ENCODE data around the gene PDE4D. TPM values are rescaled to one million over a fixed set of nuclear protein-coding genes. Genes with fewer than 3 reads are reported as not detected.
A peak's percentile ranks its signal among the peaks of the same experiment; 100 is the strongest.

PDE4D gene
- polyA plus RNA-seq, 4 donors = 20.9 to 26.9 (median 24.2) TPM

DNA sequence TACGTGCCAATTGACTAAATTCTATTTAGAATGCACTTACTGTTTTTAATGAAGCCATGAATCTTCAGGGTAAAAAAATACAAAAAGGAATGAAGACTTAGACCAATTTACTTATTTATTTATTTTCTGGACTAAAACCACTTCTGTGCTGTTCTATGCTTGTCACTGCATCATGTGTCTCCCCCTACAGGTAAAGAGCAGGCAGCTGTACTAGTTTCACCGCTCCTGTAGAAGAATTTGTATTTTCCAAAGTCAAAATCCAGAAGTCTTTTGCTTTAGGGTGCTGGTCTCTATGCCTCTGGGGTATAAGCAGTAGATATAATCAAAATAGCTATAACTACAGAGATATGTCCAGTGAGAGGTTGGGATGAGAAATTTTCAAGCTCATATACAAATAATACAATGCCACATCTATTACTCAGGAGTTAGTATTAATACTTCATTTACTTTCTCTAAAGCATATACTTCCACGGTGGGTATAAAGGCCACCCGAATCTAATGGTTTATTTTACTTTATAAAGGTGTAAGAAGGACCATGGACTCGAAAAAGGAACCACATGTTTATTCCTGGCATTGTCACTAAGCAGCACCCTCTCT, 719.2 kb downstream of the PDE4D start:
- peak in 3 of 4 donors; percentile 36 to 58 (median 44) for DNase-seq (ENCODE audit: low read depth in 4 of 4, low spot score in 3 of 4)

DNA sequence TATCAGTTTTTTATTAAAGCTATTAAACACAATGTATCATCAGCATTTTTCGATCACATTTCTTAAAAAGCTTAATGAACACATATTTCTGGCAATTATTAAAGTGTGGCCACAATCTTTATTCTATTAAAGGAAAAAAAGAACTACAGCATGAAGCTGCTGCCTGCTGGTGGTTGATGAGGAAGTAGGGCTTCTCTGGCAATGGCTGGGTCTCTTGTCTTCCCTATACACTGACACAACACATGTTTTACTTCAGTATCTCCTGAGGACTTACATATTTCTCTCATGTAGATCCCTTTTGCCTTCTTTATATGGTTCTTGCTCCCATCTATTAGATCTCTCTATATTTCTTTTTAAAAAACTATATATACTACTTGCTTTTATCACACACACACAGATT, 719.9 kb downstream of the PDE4D start:
- no peak for DNase-seq (ENCODE audit: low read depth in 4 of 4, low spot score in 3 of 4)

DNA sequence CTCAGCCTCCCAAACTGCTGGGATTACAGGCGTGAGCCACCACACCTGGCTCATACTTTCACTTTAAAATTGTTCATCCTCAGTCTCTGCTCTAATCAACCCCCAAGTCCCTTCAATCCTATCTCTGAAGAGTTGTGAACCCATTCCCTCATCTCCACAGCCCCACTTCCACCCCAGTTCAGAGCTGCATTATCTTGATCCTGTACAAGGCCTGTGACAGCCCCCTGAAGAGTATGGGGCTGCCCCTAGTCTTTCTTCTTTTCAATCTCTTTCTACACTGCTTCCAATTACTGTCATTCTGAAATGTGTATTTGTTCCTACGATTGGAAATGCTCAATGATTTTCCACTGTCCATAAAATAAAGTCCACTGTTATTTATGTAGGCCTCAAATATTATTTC, 722.4 kb downstream of the PDE4D start:
- DNase-seq (ENCODE audit: low read depth in 4 of 4, low spot score in 3 of 4) = no peak

DNA sequence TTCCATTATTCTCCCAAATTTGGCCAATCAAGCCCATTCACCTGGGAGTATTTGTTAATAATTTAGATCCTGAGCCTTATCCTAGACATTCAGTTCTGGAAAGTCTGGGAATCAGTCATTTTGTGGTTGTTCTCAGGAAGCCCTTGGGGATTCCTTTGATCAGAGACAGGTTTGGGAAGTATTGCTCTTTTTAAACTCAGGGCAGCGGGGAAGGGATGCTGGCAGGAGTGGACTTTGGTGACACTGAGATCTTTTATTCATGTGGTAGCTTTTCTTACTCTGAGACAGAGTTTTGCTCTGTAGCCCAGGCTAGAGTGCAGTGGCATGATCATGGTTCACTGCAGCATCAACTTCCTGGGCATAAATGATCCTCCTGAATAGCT, 723.8 kb downstream of the PDE4D start:
- DNase-seq (ENCODE audit: low read depth in 4 of 4, low spot score in 3 of 4) = no peak

DNA sequence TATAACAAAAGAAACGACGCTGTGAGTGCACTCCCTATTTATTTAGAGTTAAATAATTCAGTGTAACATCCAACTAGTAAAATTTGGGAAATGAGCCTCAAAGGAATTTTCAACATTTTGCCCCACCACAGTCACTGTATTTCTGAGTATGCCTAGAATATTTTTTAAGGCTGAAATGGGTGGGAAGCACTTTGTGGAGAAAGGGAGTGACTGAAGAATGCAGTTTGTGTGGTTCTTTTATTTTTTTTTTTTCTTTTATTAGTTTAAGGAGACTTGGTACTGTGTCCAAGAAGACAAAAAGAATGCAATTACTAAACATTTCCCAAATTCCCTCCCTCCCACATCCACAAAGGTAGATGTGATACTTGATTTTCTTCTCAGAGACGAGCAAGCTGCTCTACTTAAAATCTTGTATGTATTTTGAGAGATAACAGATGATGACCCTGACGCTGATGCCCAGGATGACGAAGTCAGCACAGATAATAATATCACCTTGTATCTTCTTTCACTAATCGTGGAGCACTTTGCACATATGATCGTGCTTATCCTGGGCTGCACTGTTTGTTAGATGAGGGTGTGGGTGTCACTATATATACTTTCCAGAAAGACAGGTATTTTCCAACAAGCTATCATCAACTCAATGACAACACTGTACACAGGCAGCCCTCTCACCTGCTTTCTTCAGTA, 724.3 kb downstream of the PDE4D start:
- no peak for DNase-seq (ENCODE audit: low read depth in 4 of 4, low spot score in 3 of 4)

DNA sequence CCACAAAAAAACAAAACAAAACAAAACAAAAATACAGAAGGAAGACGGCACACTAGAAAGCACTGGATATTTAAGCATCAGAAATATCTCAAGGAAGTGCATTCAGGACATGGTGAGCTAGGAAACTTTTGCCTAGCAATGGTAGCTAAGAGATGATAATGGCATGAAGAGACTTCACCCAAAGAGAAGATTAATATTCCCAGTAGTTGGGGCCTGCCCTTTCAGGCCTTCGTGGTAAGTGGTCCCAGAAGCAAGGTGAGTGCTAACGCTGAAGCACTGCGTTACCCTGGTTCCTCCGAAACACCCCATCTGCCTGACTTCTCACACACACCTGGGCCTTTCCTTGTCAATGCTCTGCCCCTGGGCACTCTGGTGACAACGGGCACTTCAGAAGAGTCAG, 725.5 kb downstream of the PDE4D start:
- DNase-seq (ENCODE audit: low read depth in 4 of 4, low spot score in 3 of 4) = no peak

DNA sequence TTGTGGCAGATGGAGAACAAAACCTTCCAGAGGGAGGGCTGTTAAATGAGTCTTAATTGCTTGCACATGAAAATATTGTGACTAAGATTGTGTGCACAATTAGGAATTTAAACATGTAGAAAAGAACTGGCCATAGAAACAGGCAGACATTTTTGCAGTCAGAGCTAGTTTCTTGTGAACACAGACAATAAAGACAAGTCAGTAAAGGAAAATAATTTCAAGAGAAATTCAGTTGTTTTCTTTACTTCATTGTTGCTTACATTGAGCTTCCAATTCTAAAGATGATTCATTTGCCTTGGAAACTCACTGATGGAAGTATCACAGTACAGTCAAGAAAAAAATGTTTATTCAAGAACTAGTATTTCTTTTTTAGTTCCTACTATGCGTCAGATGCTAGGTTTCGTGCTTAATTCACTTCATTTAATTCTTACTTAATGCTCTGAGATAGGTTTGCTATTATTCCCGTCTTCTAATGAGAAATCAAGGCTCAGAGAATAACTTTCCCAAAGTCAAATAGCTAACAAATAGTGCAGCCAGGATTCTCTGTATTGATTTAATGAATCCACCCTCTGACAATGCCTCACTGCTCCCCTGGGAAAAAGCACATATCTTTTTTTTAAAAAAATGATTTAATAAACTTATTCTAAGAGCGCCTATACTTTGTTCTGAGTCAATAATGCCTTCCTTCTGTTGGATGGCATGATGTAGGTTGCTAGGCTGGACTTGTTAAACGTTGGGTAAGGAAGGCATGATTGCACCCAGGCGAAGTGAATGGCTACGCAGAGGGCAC, 729.3 kb downstream of the PDE4D start:
- no peak for DNase-seq (ENCODE audit: low read depth in 4 of 4, low spot score in 3 of 4)

DNA sequence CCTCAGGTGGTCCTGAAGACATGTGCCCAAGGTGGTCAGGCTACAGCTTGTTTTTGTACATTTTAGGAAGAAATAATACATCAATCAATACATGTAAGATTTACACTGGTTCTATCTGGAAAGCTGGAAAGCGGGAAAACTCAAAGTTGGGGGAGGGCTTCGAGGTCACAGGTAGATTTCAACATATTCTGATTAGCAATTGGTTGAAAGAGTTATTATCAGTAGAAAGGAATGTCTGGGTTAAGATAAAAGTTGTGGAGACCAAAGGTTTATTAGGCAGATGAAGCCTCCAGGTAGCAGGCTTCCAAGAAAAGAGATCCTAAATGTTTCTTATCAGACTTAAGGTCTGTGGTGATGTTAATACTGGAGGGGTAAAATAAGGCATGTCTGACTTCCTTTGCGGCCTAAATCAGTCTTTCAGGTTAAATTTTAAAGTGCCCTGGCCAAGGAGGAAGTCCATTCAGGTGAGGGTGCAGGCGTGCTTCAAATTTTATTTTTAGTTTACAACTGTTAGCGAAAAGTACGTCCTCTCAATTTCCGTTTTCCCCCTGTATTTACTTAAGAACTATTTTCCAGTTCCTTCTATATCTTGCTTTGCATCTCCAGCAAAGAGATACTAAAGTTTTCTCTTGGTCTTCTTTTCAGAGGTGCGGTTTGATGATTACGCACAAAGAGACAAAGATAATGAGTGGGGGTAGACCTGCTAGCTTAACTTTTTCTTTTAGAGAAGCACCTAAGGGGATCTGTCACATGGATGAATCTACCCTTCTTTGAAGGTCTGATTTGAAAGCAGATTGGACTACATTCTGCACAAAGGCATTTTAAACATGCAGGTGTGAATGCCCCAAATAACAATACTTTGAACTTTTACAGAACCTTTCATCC, 732.1 kb downstream of the PDE4D start:
- no peak for DNase-seq (ENCODE audit: low read depth in 4 of 4, low spot score in 3 of 4)

DNA sequence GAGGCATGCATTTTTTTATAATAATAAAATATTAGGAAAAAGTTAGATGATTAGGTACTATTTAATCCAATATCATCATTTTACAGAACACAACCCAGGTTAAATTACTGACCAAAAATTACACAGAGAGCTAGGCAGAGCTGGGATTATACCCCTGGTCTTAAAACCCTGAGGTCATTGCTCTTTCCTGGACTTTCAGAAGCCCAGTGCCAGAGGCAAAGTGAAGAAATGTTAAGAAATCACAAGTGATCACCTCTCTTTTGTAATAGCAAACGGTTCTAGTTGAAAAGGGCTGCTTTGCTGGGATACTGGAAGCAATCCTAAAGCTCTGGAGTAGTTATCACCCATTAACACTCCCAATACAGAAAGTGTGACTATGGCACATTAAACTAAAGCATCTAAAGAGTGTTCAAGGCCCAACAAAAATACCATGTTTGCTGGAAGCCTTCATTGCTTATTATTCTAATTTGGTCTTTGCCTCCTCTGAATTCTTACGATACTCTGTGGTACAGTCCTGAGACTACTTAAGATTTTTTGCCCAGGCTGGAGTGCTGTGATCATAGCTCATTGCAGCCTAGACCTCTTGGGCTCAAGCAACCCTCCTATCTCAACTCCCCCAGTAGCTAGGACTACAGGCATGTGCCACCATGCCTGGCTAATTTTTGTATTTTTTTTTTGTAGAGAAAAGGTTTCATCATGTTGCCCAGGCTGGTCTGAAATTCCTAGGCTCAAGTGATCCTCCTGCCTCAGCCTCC, 734.7 kb downstream of the PDE4D start:
- DNase-seq (ENCODE audit: low read depth in 4 of 4, low spot score in 3 of 4) = no peak

DNA sequence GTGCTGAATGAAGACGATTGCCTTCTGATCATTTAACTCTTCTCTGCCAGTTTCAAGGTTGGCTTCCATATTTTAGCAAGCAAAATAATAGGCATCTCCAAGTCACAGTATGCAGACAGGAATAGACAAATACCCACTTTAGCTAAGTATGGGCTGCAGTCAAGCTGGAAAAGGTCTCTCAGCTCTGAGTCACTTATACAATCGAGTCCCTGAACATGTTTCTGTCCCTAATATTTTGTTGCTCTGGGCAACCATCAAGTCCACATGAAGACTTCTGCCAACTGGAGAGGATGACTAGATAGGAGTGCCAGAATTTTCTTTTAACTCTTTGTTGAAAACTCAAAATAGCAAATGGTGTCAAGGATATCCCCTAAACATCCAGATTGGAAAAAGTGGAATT, 735.4 kb downstream of the PDE4D start:
- no peak for DNase-seq (ENCODE audit: low read depth in 4 of 4, low spot score in 3 of 4)

DNA sequence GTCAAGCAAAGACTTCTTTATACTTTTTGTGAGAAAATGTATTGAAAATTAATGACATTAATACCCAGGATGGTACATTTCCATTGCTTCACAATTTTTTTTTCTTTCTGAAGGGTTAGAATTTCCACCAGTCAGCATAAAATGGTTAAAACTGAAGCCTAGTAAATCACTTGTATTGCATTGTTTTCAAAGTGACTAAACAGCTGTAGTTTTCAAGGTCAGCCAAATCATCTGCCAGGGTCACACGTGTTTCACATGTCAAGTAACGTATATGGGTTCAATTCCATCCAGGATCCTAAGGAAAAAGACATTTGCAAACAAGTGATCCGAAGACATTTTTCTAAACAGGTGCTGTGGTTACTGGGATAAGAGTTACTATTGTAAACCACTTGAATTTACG, 736.5 kb downstream of the PDE4D start:
- DNase-seq (ENCODE audit: low read depth in 4 of 4, low spot score in 3 of 4) = no peak

DNA sequence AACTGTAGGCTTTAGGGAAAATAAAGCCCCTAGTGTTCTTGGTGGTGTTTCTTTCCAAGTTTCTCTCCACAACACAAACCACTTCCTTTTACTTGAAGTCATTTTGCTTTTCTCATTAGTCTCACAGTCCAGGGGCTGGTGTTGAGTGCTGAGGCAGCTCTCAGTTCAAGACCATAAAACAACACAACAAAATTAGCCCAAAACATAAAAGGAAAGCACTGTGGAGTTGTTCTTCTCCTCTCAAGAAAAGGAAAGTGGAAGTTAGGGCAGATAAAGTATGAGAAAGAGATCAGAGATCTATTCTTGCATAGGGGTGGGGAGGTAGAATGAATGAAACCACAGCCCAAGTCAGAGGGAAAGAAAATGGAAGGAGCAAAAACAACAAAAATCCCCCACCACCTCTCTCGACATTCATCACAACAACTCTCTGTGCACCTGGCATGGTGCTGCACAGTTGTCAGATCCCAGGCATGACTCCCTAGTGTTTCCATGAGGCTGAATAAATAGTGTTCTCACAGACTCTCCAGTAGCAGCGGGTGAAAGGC, 740.8 kb downstream of the PDE4D start:
- DNase-seq (ENCODE audit: low read depth in 4 of 4, low spot score in 3 of 4) = no peak

DNA sequence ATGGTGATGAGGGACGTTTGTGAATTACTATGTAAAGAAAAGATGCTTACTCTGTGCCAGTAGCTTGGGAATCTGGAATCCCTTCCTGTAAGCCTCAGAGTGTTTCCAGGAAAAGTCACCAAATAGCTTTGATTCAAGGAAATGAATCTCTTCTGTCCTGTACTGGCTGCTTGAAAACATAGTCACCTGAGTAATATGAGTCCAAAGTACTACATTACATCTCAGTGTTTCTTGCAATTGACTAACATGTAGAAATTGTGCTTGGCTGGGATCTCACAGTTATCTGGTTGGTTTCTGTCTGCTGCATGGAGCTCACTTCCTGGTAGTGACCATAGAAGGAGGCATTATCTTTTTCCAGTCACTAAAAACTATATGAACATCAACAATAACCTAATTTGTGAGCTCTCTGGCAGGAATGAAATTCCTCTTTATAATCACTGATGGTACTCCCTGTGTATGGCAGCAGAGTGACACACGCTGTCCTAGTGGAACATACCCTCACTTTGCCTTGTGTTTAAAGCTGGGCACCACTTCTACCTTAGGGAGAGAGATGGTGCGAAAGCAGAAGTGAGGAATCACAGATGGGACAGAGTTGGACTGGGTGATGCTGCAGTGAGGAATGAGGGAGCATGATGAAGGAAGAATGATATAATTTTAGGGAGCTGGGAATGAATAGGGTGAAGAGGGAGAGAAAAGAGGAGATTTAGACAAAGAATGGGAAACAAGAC, 742.2 kb downstream of the PDE4D start:
- no peak for DNase-seq (ENCODE audit: low read depth in 4 of 4, low spot score in 3 of 4)

DNA sequence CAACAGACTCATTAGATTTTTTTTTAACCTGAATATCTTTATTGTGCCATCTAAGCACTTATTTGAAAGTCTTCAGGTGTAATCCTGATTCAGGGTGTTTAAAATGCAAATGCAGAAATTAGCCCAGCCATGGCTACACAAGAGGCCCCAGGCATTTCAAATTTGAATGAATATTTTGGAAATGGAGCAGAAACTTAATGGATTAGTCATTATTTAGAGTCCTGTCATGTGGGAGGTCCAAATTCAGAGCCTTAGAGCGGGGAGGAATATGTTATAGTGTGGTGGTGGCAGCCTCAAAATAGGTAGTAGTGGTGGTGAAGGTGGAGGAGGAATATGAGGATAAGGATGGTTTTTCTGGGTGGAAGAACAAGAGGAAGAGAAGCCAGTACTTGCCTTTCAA, 743.7 kb downstream of the PDE4D start:
- no peak for DNase-seq (ENCODE audit: low read depth in 4 of 4, low spot score in 3 of 4)

DNA sequence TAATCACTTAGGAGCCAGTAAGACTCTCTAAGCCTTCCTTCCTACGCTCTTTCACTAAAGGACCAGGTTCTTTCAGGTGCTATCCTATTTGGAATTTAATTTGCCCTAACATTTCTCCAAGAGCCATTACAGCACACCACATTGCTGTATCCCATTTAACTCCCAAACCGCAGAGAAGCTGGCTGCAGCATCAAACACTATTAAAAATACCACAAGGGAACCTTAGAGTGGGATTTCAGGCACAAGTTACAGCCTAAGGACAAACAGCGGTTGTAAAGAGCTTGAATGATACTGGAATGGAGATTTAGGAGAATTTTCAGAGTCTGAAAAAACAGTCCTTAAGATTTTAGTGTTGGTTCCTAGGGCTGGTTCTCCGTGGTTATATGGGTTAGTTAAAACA, 744.3 kb downstream of the PDE4D start:
- no peak for DNase-seq (ENCODE audit: low read depth in 4 of 4, low spot score in 3 of 4)

DNA sequence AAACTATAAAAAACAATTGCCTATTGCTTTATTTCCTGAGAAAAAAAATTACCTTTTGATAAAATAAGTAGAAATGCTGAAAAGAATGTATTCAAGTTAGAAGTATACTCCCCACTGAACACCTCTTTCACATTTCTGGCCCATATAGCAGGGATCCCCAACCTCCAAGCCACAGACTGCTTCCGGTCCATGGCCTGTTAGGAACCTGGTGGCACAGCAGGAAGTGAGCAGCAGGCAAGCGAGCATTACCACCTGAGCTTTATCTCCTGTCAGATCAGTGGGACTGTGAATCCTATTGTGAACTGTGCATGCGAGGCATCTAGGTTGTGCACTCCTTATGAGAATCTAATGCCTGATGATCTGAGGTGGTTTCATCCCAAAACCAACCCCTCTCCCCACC, 746.8 kb downstream of the PDE4D start:
- DNase-seq (ENCODE audit: low read depth in 4 of 4, low spot score in 3 of 4) = no peak

DNA sequence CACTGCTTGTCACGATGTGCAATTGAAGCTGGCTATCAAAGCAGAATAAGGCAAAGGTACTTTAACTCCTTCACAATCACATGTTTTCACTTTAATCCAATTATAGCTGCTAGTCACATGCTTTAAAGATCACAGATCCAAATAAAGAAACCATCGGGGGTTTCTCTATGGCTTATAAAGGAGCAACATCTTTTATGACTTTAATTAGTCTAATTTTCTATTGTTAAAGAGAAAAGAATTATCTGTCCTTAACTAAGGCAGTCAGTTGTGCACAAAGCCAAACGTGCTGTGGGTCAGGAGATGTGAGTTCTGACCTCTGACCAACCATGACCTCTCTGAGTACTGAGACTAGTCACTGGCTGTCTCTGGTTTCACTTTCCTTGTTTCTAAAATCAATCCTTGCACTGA, 749.6 kb downstream of the PDE4D start:
- DNase-seq (ENCODE audit: low read depth in 4 of 4, low spot score in 3 of 4) = no peak

DNA sequence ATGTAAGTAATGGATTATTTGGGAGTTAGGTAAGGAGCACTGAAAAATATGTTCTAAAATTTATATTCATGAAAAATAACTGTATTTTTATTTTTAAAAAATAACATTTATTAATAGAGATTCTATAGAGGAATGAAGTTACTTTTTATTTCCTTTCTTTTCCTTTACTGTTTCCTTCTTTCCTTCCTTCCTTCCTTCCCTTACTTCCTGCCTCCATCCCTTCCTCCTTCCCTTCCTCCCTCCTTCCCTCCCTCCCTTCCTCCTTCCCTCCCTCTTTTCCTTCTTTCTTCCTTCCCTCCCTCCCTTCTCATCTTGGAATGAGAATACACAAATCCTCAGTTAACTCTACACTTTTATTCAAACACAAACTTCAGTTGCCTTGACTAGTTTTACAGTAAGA, 750.6 kb downstream of the PDE4D start:
- no peak for DNase-seq (ENCODE audit: low read depth in 4 of 4, low spot score in 3 of 4)

DNA sequence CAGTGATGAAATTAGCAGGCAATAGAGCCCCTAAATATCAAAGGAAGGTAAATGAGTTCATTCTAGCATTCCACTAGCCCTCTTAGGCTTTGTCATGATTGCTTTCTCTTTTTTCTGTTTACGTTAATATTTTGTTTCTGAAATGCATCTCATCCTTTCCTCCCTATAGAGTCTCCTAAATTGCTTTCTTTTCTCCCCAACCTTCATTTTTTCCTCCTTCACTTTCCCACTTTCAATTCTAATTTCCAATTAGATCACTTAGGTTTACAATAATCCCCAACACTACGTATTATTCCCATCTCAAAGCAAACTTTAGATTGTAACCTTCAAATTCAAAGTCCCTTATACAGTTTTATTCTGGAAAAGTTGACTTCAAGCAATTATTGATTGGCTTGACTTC, 751.4 kb downstream of the PDE4D start:
- no peak for DNase-seq (ENCODE audit: low read depth in 4 of 4, low spot score in 3 of 4)
